UCSD-AML1 (cell line): Measurements from ENCODE around the gene MICAL1.
A peak's percentile ranks its signal among the peaks of the same experiment; 100 is the strongest.

ENCODE experiments used
- DNase-seq: peaks from one replicate; lab custom pipeline; 2025; ENCODE audit not compliant: unreplicated experiment; lab: John Stamatoyannopoulos, UW

MICAL1 gene

DNA sequence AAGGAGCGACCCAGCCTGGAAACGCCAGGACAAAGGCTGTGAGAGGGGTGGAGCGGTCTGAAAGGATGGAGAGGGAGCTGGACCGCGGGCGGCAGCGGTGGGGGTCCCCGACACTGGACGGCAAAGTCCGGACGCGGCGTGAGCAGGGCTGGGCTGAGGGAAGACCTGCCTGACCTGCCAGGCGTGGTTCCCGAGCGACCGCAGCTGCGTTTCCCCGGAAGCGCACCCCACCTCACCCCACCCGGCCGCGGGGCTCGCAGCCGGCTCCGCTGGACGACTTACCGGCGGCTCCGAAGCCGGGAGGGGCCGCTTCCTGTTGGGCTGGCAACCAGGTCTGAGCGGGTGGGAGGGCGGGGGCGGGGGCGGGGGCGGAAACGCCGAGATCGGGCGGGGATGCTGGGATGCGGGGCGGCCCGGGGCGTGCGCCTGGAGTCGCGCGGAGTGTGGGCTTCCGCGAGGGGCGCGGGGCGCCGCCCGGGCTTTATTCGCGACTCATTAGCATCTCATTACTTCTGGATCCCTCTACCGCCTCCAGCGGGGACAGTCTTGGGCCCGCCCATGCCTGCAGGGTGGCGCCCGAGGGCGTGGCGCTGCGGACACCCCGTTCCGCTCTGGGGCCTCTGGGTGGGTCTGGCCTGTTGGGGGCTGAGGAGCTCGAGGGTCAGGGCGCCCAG lies at the start of gene MICAL1:
Gene MICAL1 (minus strand): TSS at position 336 of the 674 bp plus-strand sequence. CDS start 1,576 bp downstream, outside the sequence.
- peak; percentile 71 for DNase-seq

DNA sequence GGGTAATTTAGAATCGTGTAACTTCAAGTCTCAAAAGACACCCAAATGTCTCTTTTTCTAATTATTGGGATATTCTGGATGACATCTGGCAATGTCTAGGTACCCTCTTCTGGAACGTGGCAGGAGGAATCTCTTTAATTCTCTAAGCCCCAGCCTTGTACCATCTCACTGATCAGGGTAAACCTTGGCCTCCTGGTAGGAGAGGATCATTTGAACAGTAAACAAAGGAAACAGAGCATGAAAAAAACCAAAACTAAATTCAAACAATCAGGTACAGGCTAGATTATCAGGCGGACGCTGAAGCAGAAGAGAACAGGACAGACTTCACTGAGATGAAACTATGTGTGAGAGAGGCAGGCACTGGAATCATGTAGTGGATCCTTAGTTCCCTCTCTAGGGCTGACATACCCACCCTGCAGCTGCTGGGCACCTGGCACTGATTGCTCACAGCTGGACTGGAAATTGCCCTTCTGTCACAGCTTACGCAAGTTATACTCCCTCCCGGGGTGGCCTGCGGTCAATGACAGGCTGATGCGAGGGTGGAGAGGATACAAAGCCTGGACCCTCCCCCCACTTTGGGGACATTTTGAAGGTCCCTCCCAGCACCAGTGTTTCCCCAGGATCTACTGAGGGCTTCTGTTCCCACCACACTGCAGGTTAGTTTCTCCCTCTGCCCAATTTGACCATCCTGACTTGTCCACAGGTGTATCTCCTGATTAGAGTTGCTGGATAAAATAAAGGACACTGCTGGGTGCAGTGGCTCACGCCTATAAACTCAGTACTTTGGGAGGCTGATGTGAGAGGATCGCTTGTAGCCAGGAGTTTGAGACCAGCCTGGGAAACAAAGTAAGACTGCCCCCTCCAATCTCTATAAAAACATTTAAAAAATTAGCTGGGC lies 48.0 kb upstream of the MICAL1 start:
- no peak for DNase-seq

DNA sequence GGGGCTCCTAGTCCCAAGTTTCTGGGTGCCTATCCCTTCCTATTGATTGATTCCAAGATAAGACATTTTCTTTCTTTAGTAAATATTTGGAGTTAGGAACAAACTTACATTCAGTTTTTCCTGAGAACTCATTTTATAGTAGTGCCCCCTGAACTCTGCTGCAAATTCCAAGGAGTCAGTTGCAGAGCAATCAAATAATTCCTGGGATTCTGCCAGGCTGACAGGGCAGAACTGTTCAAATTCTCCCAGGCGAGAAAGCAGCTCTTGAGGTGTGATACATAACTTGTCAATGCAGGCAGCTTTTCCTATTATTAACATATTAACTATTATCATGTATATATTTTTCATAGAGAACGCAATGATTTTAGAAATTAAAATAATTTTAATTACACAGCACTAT lies 43.4 kb upstream of the MICAL1 start:
- no peak for DNase-seq

- DNase-seq: no peak
These were observed 42.5 kb upstream of the MICAL1 start for GRCh38 chr6:109498052-109498451.

DNA sequence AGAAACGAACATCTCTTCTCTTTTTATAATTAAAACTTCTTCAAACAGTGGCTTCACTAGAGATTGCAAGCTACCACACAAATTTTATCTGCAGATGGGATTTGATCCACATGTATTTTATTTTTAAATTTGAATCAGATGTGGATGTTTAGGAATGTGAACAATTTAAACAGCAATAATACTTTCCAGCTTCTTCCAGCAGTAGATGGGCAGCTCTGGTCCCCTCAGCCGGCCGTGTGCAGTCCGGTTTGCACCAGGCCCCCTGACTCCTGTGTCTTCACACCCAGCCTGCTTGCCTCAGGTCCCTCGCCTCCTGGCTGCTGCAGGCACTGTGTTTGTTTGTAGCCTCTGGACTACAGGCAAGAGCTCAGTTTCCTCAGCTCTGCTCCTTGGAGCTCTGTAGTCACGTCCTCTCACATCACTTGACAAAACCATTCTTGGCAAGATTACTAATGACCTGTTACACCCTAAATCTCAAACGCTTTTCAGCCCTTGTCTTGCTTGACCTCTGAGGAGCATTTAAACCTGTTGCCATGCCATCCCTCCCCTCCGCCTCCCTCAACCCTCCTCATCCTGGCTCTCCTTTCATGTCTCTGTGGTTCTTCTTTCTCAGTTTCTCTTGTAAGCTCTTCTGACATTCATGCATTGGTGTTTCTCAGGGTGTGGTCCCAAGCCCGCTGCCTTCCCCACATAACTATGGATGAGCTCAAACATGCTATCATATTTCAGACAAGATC lies 40.6 kb upstream of the MICAL1 start:
- DNase-seq: no peak

GRCh38 chr6:109493865-109494264 lies 38.3 kb upstream of the MICAL1 start:
- no peak for DNase-seq

GRCh38 chr6:109491207-109491938 lies 35.8 kb upstream of the MICAL1 start:
- no peak for DNase-seq

GRCh38 chr6:109490713-109491112 lies 35.1 kb upstream of the MICAL1 start:
- DNase-seq: no peak

DNA sequence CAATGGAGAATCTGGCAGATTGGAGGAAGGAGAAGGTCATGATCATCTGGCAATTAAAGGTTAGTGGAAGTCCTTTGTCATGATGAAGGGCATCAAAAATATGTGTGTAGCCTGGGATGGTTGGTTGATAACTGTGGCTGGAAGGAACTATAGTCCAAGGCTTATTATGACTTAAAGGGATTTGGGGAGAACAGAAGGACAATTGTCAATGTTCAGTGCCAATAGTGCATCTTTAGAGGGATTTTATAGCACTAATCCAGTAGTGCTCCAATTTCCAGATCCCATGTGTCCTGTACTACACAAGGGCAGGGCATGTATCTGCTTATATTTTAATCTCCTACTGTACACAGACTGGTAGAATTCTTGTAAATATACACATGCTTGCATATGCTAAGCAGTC lies 32.4 kb upstream of the MICAL1 start:
- DNase-seq: no peak

- no peak for DNase-seq
These were observed 30.5 kb upstream of the MICAL1 start for GRCh38 chr6:109486068-109486467.

- no peak for DNase-seq
These were observed 29.8 kb upstream of the MICAL1 start for GRCh38 chr6:109485266-109485935.

GRCh38 chr6:109484122-109484521 lies 28.6 kb upstream of the MICAL1 start:
- DNase-seq: no peak

DNA sequence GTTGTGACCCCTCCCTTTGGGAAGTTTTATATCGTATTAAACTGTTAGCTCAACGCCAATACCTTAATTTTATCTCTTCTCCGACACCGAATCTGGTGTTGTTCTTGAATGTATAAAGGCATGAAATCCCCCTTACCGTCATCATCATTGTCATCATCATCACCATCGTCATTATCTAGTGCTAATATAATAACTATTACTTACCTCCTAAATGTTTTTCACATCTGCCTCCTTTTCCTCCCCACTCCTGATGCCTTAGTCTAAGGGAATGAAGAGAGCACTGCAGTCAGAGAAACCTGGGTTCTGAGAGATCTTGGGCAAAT lies 28.1 kb upstream of the MICAL1 start:
- DNase-seq: no peak

DNA sequence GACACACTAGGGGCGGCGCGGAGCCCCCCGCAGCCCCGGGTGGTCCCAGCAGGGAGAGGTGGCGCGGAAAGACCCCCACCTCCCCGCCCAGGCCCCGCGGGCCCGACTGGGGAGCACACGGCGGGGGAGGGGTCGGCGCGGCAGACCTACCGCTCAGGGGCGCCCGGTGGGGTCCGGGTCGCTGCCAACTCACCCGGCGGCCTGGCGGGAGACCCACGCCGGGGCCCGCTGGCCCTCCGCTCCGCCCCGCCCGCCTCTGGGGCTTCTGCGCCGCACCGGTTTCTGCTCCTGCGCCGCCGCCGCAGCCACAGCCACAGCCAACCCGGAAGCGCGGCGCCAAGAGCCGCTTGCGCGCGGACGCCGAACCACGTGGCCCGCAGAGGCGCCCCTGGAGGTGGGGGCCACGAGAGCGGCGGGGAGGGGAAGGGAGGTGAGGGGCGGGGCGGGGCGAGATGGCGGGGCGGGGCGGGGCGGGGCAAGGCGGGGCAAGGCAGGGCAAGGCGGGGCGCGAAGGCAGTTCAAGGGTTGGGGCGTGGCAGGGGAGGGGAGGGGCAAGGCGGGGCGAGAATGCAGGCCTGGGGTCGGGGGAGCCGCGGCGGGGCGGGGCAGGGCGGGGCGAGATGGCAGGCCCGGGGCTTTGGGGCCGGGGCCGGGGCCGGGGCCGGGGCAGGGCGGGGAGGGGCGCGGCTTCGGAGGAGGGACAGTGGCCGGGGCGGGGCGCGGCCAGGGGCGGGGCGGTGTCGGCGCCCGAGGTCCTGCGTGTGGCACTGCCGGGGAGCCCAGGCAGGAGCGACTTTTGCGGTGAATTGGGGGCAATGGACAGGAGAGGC lies 27.5 kb upstream of the MICAL1 start, which contains the start of gene ZBTB24:
Gene ZBTB24 (minus strand): TSS at position 315 of the 830 bp plus-strand sequence. CDS start 1,193 bp downstream, outside the sequence.
- peak; percentile 97 for DNase-seq

DNA sequence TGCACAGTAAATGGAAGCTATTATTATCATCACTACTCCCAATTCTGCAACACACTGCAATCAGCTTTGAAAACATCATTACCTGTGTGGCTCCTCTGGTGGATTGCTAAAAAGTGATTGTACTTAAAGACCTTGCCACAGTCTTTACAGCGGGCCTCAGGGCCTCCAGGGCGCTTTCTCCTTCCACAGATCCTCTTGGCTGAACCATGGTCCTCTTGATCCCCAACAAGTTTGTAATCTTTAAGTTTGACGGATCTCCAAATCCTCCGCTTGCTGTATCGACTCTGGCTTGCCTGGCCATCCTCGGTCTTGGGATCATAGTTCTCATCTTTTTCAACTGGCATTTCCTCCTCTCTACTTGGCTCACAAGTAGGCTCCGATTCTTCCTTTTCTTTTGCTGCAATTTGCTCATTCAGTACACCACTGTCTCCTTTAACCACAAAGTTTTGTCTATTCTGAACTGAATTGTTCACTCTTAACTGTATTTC lies 25.5 kb upstream of the MICAL1 start:
- no peak for DNase-seq

DNA sequence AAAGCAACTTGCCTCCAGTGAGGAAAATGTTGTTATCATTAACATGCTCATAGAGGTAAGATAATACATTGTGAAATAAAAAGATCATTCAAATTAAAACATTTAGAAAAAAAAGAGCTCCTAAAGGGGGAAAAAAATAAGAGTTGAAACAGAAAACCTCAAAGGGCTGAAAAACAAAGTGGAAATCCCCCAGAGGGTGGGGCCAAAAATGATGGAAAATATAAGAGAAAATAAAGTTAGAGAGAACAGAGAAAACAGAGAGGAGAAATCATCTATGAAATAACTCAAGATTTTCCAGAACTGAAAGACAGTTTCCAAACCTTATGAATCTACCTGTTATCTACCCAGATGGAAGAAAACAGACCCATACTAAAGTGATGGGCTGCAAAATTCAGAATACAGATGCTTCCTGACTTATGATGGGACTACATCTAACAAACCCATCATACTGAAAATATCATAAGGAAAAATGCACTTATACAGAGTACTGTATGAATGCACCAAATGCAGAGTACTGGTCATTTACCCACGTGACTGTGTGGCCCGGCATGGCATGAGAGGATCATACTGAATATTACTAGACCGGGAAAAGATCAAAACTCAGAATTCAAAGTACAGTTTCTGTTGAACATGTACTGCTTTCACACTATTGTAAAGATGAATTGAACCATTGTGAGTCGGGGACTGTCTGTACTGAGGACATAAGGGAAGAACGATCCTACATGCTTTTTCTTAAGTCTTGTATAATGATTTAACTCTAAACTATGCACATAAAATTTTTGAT lies 23.5 kb upstream of the MICAL1 start:
- no peak for DNase-seq

- DNase-seq: no peak
These were observed 22.7 kb upstream of the MICAL1 start for GRCh38 chr6:109478222-109478805.

GRCh38 chr6:109477725-109478124 lies 22.2 kb upstream of the MICAL1 start:
- DNase-seq: no peak
